Measurements from ENCODE around the gene REEP2.

- TF ChIP-seq, protein P1, sequence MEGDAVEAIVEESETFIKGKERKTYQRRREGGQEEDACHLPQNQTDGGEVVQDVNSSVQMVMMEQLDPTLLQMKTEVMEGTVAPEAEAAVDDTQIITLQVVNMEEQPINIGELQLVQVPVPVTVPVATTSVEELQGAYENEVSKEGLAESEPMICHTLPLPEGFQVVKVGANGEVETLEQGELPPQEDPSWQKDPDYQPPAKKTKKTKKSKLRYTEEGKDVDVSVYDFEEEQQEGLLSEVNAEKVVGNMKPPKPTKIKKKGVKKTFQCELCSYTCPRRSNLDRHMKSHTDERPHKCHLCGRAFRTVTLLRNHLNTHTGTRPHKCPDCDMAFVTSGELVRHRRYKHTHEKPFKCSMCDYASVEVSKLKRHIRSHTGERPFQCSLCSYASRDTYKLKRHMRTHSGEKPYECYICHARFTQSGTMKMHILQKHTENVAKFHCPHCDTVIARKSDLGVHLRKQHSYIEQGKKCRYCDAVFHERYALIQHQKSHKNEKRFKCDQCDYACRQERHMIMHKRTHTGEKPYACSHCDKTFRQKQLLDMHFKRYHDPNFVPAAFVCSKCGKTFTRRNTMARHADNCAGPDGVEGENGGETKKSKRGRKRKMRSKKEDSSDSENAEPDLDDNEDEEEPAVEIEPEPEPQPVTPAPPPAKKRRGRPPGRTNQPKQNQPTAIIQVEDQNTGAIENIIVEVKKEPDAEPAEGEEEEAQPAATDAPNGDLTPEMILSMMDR (IDR thresholded peaks at IDR 0.05), result peak in 1 of 3 donors; percentile 79
- peak; percentile 32 for TF ChIP-seq EP300 (IDR thresholded peaks at IDR 0.05)
- TF ChIP-seq POLR2A (IDR thresholded peaks at IDR 0.05), result peak; percentile 62
These were observed 25.8 kb downstream of the REEP2 start for GRCh38 chr5:138464388-138465260.
